ENCODE measurements around the gene ABCA13. TPM values are rescaled to one million over a fixed set of nuclear protein-coding genes. Genes with fewer than 3 reads are reported as not detected.

The ABCA13 gene
- total and polyA plus RNA-seq, 2 of the 4 experiments (the other 2 are of a cell fraction) = under 0.01 to 0.07 TPM

- H2AK9ac ChIP-seq (replicated peaks; ENCODE audit: low read depth, low read length, poor library complexity) = no peak overlapping the region
- H3K27ac ChIP-seq (ENCODE audit: insufficient read depth, low read length) = no peak overlapping the region
- no peak for TF ChIP-seq NFE2L2 (IDR thresholded peaks at IDR 0.05; ENCODE audit: low read depth, low read length)
- TF ChIP-seq SMC3 (IDR thresholded peaks at IDR 0.05; ENCODE audit: low read depth, low read length) = no peak
- TF ChIP-seq MXI1 (IDR thresholded peaks at IDR 0.05; ENCODE audit: borderline replicate concordance, low read depth, low read length) = no peak
- TF ChIP-seq, protein P1, sequence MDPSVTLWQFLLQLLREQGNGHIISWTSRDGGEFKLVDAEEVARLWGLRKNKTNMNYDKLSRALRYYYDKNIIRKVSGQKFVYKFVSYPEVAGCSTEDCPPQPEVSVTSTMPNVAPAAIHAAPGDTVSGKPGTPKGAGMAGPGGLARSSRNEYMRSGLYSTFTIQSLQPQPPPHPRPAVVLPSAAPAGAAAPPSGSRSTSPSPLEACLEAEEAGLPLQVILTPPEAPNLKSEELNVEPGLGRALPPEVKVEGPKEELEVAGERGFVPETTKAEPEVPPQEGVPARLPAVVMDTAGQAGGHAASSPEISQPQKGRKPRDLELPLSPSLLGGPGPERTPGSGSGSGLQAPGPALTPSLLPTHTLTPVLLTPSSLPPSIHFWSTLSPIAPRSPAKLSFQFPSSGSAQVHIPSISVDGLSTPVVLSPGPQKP (IDR thresholded peaks at IDR 0.05; ENCODE audit: borderline replicate concordance, low read depth, low read length) = no peak
- no peak for TF ChIP-seq USF2 (IDR thresholded peaks at IDR 0.05; ENCODE audit: low read depth, low read length)
- no peak for TF ChIP-seq FOS (IDR thresholded peaks at IDR 0.05; ENCODE audit: low read depth, low read length)
- no peak for TF ChIP-seq MAFK (IDR thresholded peaks at IDR 0.05; ENCODE audit: low read depth, low read length)
- TF ChIP-seq MAZ (IDR thresholded peaks at IDR 0.05; ENCODE audit: borderline replicate concordance, low read depth, low read length) = no peak
- no peak for TF ChIP-seq POLR2A (IDR thresholded peaks at IDR 0.05; ENCODE audit: low read depth, low read length)
- TF ChIP-seq RAD21 (IDR thresholded peaks at IDR 0.05; ENCODE audit: low read length) = no peak
- TF ChIP-seq CEBPB (IDR thresholded peaks at IDR 0.05; ENCODE audit: low read depth, low read length) = no peak
- TF ChIP-seq, protein P2, sequence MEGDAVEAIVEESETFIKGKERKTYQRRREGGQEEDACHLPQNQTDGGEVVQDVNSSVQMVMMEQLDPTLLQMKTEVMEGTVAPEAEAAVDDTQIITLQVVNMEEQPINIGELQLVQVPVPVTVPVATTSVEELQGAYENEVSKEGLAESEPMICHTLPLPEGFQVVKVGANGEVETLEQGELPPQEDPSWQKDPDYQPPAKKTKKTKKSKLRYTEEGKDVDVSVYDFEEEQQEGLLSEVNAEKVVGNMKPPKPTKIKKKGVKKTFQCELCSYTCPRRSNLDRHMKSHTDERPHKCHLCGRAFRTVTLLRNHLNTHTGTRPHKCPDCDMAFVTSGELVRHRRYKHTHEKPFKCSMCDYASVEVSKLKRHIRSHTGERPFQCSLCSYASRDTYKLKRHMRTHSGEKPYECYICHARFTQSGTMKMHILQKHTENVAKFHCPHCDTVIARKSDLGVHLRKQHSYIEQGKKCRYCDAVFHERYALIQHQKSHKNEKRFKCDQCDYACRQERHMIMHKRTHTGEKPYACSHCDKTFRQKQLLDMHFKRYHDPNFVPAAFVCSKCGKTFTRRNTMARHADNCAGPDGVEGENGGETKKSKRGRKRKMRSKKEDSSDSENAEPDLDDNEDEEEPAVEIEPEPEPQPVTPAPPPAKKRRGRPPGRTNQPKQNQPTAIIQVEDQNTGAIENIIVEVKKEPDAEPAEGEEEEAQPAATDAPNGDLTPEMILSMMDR (conservative IDR thresholded peaks at IDR 0.05; ENCODE audit: low read depth, low read length) = no peak
- no peak for TF ChIP-seq BHLHE40 (IDR thresholded peaks at IDR 0.05; ENCODE audit: low read depth, low read length)
- ChIA-PET POLR2A (ENCODE audit: unreplicated experiment) (no interaction called here), CTCF (no interaction called here)
- 0% methylated on average over 1 of the region's 12 CpGs; no CpG with 5 or more reads in 1 of the 2 experiments for WGBS, 2 experiments (ENCODE audit: extremely low coverage in 2 of 2, insufficient read length in 1 of 2)
- H3K23ac ChIP-seq (ENCODE audit: low read depth, low read length) = no peak overlapping the region
- no peak overlapping the region for H4K5ac ChIP-seq (ENCODE audit: low read depth, low read length)
- DNase-seq = no peak
- H3K36me3 ChIP-seq (ENCODE audit: control insufficient read depth, insufficient read depth, low read length) = no peaks in the 10 kb centered on the region
- intact Hi-C loops (cut with micrococcal nuclease) (no loop called here), in situ Hi-C loops (cut with MboI; ENCODE audit: low sequenced_read_pairs) (no loop called here), dilution Hi-C loops (cut with HindIII; ENCODE audit: low sequenced_read_pairs, unreplicated experiment) (no loop called here)
- no peaks in the 10 kb centered on the region for H3K9me3 ChIP-seq (ENCODE audit: control insufficient read depth, insufficient read depth, low read length)
- no peak overlapping the region for H3K18ac ChIP-seq (ENCODE audit: low read depth, low read length)
- no peak overlapping the region for H2BK5ac ChIP-seq (ENCODE audit: low read depth, low read length, poor library complexity, severe bottlenecking)
- no peak overlapping the region for H3K4me2 ChIP-seq (ENCODE audit: low read depth, low read length)
- no peak overlapping the region for H2AK5ac ChIP-seq (ENCODE audit: low read depth, low read length)
- H2BK20ac ChIP-seq (ENCODE audit: low read depth, low read length) = no peak overlapping the region
- H4K8ac ChIP-seq (ENCODE audit: low read depth in 2 of 2, low read length in 2 of 2) = no peak overlapping the region
- H3K56ac ChIP-seq (ENCODE audit: extremely low read depth, insufficient read depth, low read length) = no peak overlapping the region
- H3K4me1 ChIP-seq (ENCODE audit: control insufficient read depth, insufficient read depth, low read length) = no peaks in the 10 kb centered on the region
- H3K14ac ChIP-seq (replicated peaks; ENCODE audit: low read depth, low read length) = no peak overlapping the region
- H3K79me1 ChIP-seq (ENCODE audit: low read depth in 1 of 2, low read length in 2 of 2) = no peaks in the 10 kb centered on the region
- no TSS peak for BruUV-seq (replicated peaks)
- H3K4me3 ChIP-seq (ENCODE audit: insufficient read depth, low read depth, low read length) = no peak overlapping the region
- H3K9me1 ChIP-seq (ENCODE audit: insufficient read depth, low read length) = no peaks in the 10 kb centered on the region
- H3K27me3 ChIP-seq (ENCODE audit: control insufficient read depth, insufficient read depth, low read length) = peaks cover 2% of the 10 kb centered on the region; the same call in 1 of the 2 replicates
- no peak overlapping the region for H2AFZ ChIP-seq (replicated peaks; ENCODE audit: low read length, poor library complexity)
- no peak for ATAC-seq (ENCODE audit: low read depth)
- no peaks in the 10 kb centered on the region for H4K20me1 ChIP-seq (ENCODE audit: insufficient read depth, low read length)
- no peak overlapping the region for H3K4ac ChIP-seq (ENCODE audit: low read depth, low read length)
- no peak overlapping the region for H2BK120ac ChIP-seq (ENCODE audit: low read depth, low read length)
- no peak overlapping the region for H3K9ac ChIP-seq (ENCODE audit: low read depth, low read length)
- no peak overlapping the region for H4K91ac ChIP-seq (ENCODE audit: insufficient read depth, low read depth, low read length)
- no peak overlapping the region for H2BK15ac ChIP-seq (ENCODE audit: low read depth, low read length)
These were observed 339.8 kb downstream of the ABCA13 start for GRCh38 chr7:48511080-48511479.
